Ishikawa (cell line): Measurements from ENCODE around the gene C2CD4D.

ENCODE experiments used
- CEBPB ChIP-seq: IDR thresholded peaks from 2 replicates; pipeline ENCODE4 v1.6.1; 2012
- CREB1 ChIP-seq: IDR thresholded peaks from 2 replicates; pipeline ENCODE4 v1.6.1; 2012; ENCODE audit warnings: low read depth
- EP300 ChIP-seq: IDR thresholded peaks from 2 replicates; pipeline ENCODE4 v1.6.1; 2012; ENCODE audit warnings: borderline replicate concordance
- NFIC ChIP-seq: IDR thresholded peaks from 2 replicates; pipeline ENCODE4 v1.6.1; 2012
- RAD21 ChIP-seq: IDR thresholded peaks from 2 replicates; pipeline ENCODE4 v1.6.1; 2012; ENCODE audit warnings: low read depth
- TAF1 ChIP-seq: IDR thresholded peaks from 2 replicates; pipeline ENCODE4 v1.6.1; 2012; ENCODE audit warnings: low read depth, mild to moderate bottlenecking
- TCF12 ChIP-seq: IDR thresholded peaks from 2 replicates; pipeline ENCODE4 v1.6.1; 2012; ENCODE audit warnings: low read depth
- YY1 ChIP-seq: IDR thresholded peaks from 2 replicates; pipeline ENCODE4 v1.6.1; 2012; ENCODE audit warnings: low read depth
- TF ChIP-seq, protein P1 (sequence below): IDR thresholded peaks from 2 replicates; pipeline ENCODE4 v1.6.1; 2012
- TF ChIP-seq, protein P2 (sequence below): IDR thresholded peaks from 2 replicates; pipeline ENCODE4 v1.6.1; 2012
- TF ChIP-seq, protein P3 (sequence below): IDR thresholded peaks from 2 replicates; pipeline ENCODE4 v1.6.1; 2012; ENCODE audit warnings: low read depth, mild to moderate bottlenecking

DNA sequence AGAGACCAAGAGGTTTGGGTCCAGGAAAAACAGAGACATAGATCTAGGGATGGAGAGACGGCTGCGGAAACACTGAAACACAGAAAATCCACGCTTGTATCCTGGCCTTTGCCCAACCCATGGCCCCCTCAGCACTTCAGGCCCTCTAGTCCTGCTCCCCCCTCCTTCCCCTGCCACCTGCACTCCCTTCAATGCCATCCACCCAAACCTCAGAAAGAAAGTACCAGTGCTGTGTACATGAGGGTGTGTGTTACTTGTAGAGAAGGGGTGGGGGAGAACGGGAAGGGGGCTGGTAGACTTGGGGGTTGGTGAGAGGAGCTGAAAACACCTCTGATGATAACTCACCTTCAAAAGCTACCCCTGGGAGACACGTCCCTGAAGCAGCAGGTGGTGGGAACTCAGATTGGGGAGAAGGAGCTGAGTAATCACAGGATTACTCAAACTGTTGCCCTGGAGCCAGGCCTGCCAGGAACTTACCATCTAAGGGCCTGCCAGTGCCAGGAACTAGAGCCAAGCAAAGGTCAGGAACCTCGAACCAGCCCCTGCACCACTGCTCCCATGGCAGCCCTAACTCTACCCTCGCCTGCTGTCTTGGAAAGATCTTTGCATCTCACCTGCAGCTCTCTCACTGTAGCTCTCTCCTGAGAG lies 19.5 kb downstream of the C2CD4D start:
- TF ChIP-seq TCF12 (no peak), NFIC (no peak), RAD21 (no peak), CEBPB (no peak), CREB1 (no peak), EP300 (no peak), YY1 (no peak), TAF1 (no peak)
- TF ChIP-seq, protein P1, sequence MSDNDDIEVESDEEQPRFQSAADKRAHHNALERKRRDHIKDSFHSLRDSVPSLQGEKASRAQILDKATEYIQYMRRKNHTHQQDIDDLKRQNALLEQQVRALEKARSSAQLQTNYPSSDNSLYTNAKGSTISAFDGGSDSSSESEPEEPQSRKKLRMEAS = no peak
- TF ChIP-seq, protein P2, sequence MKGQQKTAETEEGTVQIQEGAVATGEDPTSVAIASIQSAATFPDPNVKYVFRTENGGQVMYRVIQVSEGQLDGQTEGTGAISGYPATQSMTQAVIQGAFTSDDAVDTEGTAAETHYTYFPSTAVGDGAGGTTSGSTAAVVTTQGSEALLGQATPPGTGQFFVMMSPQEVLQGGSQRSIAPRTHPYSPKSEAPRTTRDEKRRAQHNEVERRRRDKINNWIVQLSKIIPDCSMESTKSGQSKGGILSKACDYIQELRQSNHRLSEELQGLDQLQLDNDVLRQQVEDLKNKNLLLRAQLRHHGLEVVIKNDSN = no peak
- TF ChIP-seq, protein P3, sequence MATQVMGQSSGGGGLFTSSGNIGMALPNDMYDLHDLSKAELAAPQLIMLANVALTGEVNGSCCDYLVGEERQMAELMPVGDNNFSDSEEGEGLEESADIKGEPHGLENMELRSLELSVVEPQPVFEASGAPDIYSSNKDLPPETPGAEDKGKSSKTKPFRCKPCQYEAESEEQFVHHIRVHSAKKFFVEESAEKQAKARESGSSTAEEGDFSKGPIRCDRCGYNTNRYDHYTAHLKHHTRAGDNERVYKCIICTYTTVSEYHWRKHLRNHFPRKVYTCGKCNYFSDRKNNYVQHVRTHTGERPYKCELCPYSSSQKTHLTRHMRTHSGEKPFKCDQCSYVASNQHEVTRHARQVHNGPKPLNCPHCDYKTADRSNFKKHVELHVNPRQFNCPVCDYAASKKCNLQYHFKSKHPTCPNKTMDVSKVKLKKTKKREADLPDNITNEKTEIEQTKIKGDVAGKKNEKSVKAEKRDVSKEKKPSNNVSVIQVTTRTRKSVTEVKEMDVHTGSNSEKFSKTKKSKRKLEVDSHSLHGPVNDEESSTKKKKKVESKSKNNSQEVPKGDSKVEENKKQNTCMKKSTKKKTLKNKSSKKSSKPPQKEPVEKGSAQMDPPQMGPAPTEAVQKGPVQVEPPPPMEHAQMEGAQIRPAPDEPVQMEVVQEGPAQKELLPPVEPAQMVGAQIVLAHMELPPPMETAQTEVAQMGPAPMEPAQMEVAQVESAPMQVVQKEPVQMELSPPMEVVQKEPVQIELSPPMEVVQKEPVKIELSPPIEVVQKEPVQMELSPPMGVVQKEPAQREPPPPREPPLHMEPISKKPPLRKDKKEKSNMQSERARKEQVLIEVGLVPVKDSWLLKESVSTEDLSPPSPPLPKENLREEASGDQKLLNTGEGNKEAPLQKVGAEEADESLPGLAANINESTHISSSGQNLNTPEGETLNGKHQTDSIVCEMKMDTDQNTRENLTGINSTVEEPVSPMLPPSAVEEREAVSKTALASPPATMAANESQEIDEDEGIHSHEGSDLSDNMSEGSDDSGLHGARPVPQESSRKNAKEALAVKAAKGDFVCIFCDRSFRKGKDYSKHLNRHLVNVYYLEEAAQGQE = no peak
